ENCODE measurements around the gene DARS1.
A peak's percentile ranks its signal among the peaks of the same experiment; 100 is the strongest.
"Not testable (repeated sequence)": the region's sequence is repeated elsewhere in the genome, so short reads cannot be mapped to it uniquely, and the experiment has no call there.

The DARS1 gene

DNA sequence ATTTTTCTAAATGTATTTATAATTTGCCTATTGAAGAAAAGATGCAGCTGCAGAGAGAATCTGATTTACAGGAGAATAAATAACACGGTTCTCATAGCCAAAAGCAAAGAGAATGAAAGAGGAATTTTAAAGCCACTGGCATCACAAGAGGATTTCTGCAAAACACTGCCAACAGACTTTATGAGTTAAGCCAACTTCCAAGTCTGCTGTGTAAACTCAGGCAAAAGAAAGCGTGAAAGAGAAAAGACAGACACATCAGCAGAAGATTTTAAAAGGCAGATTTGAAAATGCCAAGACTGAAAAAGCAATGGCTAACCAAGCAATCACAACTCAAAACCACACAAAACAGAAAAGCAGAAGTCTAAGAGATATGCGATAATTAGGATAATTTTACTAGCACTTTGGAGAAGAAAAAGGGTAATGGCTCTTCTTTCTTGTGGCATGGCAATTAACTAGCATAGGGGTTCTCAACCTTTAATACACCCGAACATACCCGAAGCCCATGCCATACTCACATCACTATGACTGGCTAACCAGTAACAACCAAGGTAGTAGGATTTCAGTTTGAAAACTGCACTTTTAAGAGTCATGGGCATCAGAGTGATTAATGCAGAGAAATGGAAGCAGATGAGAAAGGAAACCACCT is 4.9 kb downstream of the DARS1 start:
- no peak for FAIRE-seq

DNA sequence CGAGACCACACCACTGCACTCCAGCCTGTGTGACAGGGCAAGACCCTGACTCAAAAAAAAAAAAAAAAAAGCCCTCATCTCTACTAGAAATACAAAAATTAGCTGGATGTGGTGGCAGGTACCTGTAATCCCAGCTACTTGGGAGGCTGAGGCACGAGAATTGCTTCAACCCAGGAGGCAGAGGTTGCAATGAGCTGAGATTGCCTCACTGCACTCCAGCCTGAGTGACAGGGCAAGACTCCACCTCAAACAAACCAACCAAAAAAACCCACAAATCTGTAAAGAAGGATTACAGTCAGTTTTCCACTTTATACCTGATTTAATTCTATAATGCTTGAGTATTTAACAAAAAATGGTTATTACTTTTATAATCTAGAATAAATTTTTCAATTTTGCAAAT is 9.7 kb downstream of the DARS1 start:
- FAIRE-seq: peak; percentile 3

GRCh38 chr2:135974036-135974435 is 11.4 kb downstream of the DARS1 start:
- FAIRE-seq: no peak

- no peak for FAIRE-seq
These were observed 15.6 kb downstream of the DARS1 start for GRCh38 chr2:135969655-135970387.

- no peak for FAIRE-seq
These were observed 19.7 kb downstream of the DARS1 start for GRCh38 chr2:135965756-135966155.

GRCh38 chr2:135964404-135964803 is 21.0 kb downstream of the DARS1 start:
- FAIRE-seq: not testable (repeated sequence)

DNA sequence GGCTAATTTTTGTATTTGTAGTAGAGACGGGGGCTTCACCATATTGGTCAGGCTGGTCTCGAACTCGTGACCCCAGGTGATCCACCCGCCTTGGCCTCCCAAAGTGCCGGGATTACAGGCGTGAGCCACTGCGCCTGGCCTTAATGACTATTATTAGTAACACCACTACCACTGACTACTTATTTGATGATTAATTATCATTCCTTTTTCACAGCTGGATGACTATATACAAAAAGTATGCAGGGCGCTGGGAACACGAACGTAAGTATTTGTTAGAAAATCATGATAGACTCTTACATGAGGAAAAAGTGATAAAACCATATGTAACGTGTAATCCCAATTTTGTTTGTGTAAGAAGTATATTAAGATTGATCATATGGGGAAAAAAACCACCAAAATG is 21.6 kb downstream of the DARS1 start:
- FAIRE-seq: no peak

GRCh38 chr2:135962366-135963123 is 22.9 kb downstream of the DARS1 start:
- FAIRE-seq: no peak

- FAIRE-seq: no peak
These were observed 24.5 kb downstream of the DARS1 start for GRCh38 chr2:135960656-135961551.

GRCh38 chr2:135960150-135960549 is 25.3 kb downstream of the DARS1 start:
- FAIRE-seq: no peak

DNA sequence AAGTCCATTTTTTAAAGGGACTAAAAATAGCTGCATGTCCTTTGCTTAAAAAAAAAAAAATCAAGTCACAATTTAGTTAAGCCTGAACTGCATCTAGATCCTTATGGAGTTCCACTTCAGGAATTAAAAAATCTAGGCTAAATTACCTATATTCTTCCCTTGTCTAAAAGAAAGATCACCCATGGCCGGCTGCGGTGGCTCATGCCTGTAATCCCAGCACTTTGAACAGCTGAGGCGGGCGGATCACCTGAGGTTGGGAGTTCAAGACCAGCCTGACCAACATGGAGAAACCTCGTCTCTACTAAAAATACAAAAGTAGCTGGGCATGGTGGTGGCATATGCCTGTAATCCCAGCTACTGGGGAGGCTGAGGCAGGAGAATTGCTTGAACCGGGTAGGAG is 26.5 kb downstream of the DARS1 start:
- FAIRE-seq: not testable (repeated sequence)

DNA sequence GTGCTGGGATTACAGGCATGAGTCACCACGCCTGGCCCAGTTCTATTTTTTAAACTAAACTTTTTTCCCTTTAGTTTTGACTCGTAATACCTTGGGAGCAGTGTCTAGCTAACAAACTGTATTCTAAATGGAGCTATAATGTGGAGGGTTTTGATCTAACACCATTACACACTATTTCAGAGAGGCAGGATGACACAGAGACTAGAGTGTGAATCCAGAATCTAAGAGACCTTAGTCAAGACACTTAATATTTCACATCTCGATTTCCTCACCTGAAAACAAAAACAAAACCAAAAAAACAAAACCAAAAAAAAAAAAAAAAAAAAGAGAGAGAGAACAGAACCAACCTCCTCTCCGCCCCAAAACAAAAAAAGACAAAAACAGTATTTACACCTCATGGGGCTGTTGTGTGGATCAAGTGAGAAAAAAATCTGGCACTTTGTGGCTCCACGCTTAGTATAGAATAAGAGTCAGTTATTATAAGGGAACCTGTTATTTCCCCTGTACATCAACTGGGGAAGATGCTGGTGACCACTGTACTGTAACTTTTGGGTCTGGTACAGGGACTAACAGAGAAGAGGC is 31.3 kb downstream of the DARS1 start:
- FAIRE-seq: no peak

DNA sequence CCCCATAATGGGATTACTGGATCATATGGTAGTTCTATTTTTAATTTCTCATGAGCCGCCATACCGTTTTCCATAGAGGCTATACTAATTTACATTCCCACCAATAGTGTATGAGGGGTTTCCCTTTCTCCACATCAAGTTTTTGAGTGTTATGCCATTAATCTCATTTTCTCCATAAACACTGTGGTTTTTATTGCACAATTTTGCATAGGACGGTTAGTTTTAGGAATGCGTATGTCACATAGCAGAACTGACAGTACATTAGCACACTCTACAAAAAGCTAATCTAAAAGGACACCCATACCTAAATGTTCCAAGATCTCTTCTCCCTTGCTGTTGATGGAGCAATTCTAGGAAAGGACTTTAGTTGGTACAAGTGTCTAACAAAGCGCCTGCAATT is 32.5 kb downstream of the DARS1 start:
- FAIRE-seq: no peak

DNA sequence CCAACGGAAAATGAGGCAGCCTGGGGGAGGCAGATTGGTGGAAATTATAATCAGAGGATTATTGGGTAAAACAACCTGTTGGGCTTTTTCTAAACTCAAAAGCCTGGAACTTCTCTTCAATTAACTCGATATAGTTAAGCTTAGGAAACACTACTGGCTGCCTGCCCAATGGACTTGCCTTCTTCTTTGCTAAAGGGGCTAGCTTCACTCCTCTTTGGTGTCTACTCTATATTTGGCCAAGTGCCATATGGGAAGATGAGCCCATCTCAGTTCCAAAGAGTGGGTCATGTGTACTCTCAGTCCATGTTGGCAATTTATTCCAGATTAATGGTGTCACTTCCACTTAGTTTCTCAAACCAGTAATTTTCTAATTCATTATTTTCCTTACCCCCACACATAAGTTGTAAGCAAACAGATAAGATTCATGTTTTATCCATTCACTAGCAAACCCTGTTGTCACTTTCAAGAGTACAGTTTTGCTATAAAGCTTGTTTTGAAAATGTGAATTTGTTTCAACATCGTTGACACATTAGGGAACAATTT is 34.3 kb downstream of the DARS1 start:
- FAIRE-seq: no peak

DNA sequence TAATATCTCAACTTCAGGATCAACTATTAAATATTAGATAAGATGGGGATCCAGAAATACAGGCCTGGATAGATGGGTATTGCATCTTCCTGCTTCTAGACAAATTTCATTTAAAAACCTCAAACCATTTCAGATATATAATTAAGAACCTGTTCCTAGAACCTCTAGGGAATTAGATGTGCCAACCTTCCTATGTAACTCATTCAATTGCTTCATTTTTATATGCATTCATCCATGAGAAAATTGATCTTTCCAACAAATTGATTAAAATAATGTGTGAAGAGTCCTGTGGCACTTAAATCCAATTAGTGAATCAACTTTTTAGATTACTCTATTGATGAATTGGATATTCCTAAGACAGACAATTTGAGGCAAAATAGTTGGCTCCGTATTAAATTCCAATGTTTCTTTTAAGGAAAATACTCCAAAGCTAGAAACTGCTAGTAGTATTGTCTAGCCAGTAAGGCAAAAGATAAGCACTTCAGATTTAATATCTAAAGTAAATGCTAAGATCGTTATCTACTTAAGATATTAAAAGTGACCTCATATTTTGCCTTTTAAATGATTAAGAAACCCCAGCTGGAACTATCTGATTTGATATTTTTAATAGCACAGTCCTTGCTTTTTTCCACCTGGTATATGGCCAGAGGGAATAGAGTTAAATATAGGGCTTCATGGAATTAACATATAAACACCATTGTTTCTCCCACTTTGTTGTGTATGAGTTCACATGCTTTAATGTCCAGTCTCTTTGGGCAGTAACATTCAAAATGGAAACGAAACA is 35.8 kb downstream of the DARS1 start:
- FAIRE-seq: no peak

DNA sequence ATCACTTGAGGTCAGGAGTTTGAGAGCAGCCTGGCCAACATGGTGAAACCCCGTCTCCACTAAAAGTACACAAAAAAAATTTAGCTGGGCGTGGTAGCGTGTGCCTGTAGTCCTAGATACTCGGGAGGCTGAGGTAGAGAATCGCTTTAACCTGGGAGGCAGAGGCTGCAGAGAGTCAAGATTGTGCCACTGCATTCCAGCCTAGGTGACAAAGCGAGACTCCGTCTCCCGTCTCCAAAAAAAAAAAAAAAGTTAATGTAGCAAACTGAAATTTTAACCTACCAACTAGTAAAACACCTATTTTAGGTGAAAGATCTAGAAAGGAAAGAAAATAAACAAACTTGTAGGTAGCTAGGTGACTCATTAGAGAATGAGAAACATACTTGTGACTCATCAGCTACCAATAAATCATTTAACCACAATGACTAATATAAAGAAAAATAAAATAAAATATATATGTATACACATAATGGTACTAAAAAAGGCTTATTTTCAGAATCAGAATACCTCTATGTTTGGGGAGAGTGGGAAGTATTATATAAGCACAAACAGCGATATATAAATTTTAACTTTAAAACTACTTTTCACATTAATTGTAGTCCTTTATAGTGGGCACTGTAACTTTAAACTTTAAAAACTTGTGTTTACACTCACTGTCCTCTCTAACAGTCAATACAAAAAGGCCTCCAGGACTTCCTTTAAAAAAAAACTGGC is 36.6 kb downstream of the DARS1 start:
- FAIRE-seq: no peak

DNA sequence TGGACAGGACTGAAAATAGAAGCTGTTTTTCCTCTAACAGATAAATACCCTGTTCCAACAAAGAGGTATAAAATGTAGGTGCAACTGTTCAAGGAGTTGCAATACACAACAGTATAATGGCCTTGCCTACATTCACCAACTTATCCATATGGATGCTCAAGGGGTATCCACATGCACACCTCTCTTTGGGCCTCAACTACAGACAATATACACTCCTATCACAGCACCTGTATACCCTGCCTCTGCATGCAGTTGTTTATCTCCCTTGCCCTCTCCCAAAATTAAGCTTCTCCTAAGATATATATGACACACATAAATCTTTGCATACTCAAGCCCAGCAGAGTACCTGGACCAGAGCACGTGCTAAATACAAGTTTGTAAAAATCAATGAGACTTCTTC is 37.3 kb downstream of the DARS1 start:
- FAIRE-seq: no peak

GRCh38 chr2:135947483-135947882 is 37.9 kb downstream of the DARS1 start:
- peak; percentile 58 for FAIRE-seq

DNA sequence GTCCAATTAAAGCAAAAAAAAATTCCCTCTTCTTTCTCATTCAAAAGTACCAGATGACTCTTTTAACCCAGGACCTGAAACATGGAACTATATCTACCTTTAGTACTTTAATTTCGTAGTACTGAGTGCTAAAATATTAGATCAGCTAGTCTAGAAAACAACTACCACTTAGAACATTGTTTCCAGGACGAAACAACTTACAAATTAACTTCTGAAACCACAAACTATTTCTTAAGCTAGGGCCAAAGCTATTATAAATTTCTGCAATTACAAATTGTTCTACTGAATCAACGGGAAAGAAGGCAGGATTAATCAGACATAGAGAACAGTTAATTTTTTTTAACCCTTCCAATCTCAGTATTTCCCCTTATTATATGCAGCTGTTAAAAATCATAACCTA is 39.9 kb downstream of the DARS1 start:
- no peak for FAIRE-seq

GRCh38 chr2:135944625-135945024 is 40.8 kb downstream of the DARS1 start:
- no peak for FAIRE-seq
